CD4-positive, alpha-beta T cell treated with Interleukin-4 for 4 hours (primary cell): ENCODE results near the gene ZSWIM4.

Source experiments
- DNase-seq: peaks from one replicate; pipeline ENCODE4 v3.0.0-alpha.2; 2020

The ZSWIM4 gene

DNA sequence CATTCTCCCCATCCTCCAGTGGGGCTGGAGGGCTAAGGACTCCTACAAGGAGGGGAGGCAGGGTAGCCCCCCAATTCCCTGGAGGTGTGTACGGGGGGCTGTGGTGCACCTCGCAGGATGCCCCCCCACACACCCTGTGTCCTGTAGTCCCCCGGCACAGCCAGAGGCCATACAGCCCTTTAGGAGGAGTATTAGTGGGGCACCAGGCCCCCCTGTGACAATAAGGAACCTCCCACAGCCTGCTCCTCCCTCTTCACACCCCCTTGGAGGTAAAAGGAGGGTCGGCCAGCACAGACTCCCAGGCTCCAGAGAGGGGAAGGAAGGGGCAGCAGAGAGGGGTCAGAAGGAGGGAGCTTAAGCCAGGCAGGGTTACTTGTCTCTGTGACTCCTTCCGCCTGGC is 81.6 kb downstream of the ZSWIM4 start, which contains the start of gene NANOS3:
Gene NANOS3, plus strand, starts transcription at position 301 of the 400 bp plus-strand sequence. CDS start 115 bp downstream, outside the sequence.
- DNase-seq: no peak

DNA sequence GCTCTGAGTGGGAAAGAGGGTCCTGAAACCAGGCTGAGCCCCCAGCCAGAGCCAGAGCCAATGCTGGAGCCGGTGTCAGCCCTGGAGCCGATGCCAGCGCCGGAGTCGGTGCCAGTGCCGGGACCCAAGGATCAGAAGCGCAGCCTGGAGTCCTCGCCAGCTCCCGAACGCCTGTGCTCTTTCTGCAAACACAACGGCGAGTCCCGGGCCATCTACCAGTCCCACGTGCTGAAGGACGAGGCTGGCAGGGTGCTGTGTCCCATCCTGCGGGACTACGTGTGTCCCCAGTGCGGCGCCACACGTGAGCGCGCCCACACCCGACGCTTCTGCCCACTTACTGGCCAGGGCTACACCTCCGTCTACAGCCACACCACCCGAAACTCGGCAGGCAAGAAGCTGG is 82.1 kb downstream of the ZSWIM4 start:
- no peak for DNase-seq

DNA sequence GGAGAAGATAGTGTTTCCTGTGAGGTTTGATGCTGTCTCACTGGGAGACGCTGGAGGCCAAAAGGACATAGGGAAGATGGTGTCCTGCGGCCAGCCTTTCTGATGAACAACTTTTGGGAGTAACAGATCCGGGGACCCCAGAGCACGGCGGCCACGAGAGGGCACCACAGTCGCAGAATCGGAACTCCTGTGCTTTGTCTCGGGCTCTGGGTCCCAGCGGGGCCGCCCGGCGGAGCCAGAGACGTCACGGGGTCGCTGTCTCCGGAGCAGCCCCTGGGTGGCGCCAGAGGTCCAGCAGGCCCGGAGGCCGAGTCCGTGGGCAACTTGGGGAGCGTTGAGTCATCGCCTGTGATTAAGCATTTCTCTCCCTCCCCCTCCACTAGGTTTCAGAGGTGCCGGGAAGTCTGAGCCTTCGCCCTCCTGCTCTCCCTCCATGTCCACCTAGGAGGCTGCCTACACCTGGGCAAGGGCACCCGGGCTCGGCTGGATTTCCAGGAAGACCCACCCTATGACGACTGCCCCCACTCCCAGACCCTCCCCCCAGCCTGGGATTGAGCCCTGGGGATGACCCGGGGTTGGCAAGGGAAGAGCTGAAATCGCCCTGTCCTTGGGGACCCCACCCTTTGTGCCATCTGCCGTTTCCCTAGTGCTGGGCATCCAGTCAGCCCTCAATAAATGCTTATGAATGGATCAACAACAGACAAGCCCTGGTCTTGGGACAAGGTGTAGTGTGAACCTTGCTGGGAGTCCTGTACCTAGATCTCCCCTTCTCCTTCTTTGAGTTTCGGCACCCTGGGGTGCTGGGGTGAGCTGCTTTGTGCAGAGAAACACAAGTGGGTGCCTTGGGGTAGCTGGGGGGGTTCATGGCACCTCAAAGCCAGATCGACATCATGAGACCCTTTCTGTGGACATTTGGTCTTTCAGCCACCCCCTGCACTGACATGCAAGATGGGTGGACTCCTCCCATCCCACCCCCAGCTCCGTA is 85.1 kb downstream of the ZSWIM4 start:
- peak; percentile 97 for DNase-seq

DNA sequence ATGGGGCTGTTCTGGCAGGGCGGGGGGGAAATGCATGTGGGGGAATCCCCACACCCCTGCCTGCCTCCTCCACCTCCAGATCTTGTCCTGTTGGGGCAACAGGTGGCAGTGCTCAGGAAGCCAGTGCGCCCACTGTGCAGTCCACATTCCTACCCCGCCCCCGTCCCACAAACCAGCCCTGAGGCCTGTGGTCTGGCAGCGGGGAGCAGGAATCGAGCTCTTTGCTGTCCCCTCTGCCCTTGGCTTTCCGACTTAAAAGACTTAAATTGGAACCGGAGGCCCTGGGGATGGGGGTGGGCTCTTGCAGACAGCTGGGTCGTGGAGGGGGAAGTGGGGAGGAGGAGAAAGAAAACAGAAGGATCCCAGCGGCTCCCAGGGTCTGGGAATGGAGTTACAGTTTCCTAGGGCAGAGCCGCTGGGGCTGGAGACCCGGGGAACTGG is 86.0 kb downstream of the ZSWIM4 start:
- no peak for DNase-seq
